CD4-positive, alpha-beta T cell treated with Interleukin-4 for 1 hour (primary cell): ENCODE results near the gene CDKN2AIPNL.
"Not testable (repeated sequence)": the region's sequence is repeated elsewhere in the genome, so short reads cannot be mapped to it uniquely, and the experiment has no call there.

Experiments
- DNase-seq, 2 donors: peaks; one replicate each; pipeline ENCODE4 v3.0.0-alpha.2; 2020 to 2022

Gene CDKN2AIPNL

GRCh38 chr5:134397196-134397595, 14.5 kb downstream of the CDKN2AIPNL start:
- no peak for DNase-seq

DNA sequence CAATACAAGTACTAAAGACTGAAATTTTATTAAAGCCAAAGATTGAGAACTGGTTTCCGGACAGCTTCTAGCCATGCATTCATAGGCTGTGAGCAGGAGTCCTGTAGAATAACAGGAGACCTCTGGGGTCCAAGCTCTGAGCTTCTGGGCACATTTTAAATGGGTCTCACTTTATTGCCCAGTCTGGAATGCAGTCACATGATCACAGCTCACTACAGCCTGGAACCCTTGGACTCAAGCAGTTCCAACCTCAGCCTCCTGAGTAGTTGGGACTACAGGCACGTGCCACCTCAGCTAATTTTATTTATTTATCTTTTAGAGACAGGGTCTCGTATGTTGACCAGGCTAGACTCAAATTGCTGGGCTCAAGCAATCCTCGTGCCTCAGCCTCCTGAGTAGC, 15.4 kb downstream of the CDKN2AIPNL start:
- no peak for DNase-seq

GRCh38 chr5:134394932-134395331, 16.7 kb downstream of the CDKN2AIPNL start:
- no peak for DNase-seq

DNA sequence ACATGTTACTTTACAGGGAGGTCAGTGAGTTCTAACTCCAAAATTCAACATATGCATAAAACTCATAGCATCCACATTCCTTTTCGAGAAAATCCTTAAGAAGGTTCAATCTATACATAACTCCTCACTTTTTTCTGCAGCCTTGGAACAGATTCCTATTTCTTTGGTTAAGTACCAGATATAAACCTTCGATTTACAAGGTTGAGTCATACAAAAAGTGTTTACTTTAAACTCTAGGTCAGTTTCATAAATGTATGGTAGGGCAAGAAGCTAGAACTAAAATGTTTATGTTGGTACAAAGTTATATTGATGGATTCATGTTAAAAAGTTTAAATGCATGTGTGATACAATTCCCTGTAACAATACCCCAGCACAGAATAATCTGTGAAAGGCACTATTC, 19.4 kb downstream of the CDKN2AIPNL start:
- DNase-seq, result no peak

DNA sequence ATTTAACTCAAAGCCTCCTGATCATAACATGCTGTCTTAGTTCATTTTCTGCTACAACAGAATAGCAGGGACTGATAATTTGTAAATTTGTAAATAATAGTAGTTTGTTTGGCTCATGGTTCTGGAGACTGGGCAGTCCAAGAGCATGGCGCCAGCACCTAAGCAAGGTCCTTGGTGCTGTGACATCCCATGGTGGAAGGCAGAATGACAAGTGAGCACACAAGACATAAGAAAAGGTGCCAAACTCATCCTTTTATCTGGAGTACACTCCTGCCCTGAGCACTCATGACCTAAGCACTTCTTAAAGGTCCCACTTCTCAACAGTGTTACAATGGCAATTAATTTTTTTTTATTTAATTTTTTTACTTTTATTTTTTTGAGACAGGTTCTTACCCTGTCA, 24.2 kb downstream of the CDKN2AIPNL start:
- no peak for DNase-seq

GRCh38 chr5:134383980-134384697, 27.5 kb downstream of the CDKN2AIPNL start:
- no peak for DNase-seq

- not testable (repeated sequence) for DNase-seq
Observed at GRCh38 chr5:134382204-134382603, 29.5 kb downstream of the CDKN2AIPNL start.

DNA sequence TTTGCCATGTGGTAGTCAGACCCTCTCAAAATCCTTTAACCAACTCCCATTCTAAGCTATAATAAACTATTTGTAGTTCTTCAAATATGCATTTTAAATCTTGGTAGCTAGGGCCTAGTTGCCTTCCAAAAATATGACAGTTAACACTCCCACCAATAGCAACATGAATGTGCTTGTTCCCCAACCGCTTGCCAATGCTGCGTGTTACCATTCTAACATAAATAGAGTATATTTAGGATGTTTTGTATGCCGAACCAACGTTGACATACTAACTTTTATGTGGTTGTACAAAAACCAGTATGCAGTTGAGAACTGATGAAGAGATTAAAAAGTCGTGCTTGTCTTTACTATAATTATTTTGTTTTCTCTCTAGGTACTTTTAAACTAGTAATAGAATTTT, 31.3 kb downstream of the CDKN2AIPNL start:
- DNase-seq, result no peak

- DNase-seq, result peak in 1 of 2 donors; percentile 24
Observed at GRCh38 chr5:134374232-134374631, 37.4 kb downstream of the CDKN2AIPNL start.

DNA sequence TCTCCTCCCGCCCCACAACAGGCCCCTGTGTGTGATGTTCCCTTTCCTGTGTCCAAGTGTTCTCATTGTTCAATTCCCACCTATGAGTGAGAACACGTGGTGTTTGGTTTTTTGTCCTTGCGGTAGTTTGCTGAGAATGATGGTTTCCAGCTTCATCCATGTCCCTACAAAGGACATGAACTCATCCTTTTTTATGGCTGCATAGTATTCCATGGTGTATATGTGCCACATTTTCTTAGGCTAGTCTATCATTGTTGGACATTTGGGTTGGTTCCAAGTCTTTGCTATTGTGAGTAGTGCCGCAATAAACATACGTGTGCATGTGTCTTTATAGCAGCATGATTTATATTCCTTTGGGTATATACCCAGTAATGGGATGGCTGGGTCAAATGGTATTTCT, 38.0 kb downstream of the CDKN2AIPNL start:
- DNase-seq, result not testable (repeated sequence)

GRCh38 chr5:134371834-134372340, 39.8 kb downstream of the CDKN2AIPNL start:
- peak; percentile 34 to 43 for DNase-seq

DNA sequence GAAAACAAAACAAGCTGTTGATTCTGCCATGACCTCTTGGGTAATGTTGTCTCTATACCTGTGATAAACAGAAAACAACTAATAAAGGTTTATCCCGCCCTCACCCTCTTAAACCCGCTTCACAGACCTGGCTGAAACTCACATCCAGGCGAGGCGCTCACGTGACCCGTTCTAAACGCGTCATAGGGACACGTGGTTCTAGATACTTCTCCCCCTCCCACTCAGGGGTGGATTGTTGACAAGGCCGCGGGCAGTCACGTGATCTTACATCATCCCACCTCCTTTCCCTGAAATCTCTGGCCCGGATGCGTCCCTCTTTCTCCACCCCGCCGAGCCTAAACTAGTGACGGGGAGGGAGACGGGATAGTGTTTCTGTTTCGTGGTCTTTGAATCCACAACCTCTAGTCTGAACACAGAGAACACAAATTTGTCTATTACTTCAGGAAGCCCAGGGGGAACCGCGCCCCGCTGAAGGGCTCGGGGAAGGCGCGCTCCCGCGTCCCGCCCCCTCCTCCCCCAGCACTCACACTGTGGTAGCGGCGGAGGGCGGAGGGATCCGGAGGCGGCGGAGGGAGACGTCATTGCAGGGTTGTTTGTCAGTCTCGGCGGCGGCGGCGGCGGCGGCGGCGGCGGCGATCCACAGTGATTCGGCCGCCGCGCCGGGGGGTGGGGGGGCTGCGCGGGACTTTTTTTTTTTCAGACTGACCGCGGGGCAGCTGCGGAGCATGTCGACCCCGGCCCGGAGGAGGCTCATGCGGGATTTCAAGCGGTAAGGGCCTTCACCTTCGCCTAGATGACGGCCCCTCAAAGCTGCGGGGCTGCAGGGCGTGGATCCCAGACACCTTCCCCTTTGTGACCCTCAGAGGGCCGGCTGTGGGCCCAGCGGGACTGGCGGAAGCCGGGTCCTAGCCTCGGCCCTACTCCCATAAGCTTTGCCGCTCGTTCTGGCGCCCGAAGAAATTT, 40.5 kb downstream of the CDKN2AIPNL start, which contains the start of gene UBE2B:
Gene UBE2B, plus strand, starts transcription at position 699 of the 963 bp plus-strand sequence. Its CDS starts 27 bp downstream, at position 726.
- peak; percentile 98 for DNase-seq

GRCh38 chr5:134370311-134370870, 41.3 kb downstream of the CDKN2AIPNL start:
- DNase-seq, result no peak

GRCh38 chr5:134365604-134366003, 46.1 kb downstream of the CDKN2AIPNL start:
- DNase-seq, result no peak

GRCh38 chr5:134355681-134356080, 56.0 kb downstream of the CDKN2AIPNL start:
- DNase-seq, result no peak
